Esophagus squamous epithelium (tissue), 4 donors: Measurements from ENCODE around the gene BCL11B.

Experiments used
- POLR2A ChIP-seq, 4 donors: fragments of 450-650 bp; IDR thresholded peaks; one replicate each; pipeline ENCODE4 v1.6.1; 2017; ENCODE audit warnings: antibody characterized with exemption in 4 of 4, mild to moderate bottlenecking in 4 of 4, moderate library complexity in 3 of 4
- TF ChIP-seq, protein P1 (sequence below), 6 experiments: fragments of 450-650 bp in 4 of 6; fragments of 200-600 bp in 2 of 6; sonication (generic) in 2 of 6; IDR thresholded peaks; one replicate each; pipeline ENCODE4 v1.5.1; 2016 to 2019; ENCODE audit warnings: antibody characterized with exemption in 6 of 6, mild to moderate bottlenecking in 4 of 6, moderate library complexity in 4 of 6

DNA sequence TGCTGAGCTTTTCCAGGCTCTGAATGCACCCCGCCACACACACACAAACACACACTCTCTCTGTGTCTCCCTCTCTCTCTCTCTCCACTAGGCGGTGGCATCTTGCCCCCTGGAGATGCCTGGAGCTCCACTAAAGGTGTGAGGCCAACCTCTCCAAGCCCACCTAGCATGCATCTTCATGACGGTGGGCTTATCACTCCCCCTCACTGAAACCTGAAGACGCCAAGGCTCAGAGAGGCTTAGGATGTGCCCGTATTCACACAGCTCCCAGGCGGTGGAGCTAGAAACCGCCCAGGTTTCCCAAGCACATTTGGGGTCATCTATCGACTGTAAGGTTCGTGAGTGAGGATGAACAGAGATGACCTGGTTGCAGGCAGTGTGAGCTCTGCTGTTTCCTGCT is 42.6 kb upstream of the BCL11B start:
- no peak for TF ChIP-seq POLR2A (IDR thresholded peaks at IDR 0.05)
- TF ChIP-seq, protein P1, sequence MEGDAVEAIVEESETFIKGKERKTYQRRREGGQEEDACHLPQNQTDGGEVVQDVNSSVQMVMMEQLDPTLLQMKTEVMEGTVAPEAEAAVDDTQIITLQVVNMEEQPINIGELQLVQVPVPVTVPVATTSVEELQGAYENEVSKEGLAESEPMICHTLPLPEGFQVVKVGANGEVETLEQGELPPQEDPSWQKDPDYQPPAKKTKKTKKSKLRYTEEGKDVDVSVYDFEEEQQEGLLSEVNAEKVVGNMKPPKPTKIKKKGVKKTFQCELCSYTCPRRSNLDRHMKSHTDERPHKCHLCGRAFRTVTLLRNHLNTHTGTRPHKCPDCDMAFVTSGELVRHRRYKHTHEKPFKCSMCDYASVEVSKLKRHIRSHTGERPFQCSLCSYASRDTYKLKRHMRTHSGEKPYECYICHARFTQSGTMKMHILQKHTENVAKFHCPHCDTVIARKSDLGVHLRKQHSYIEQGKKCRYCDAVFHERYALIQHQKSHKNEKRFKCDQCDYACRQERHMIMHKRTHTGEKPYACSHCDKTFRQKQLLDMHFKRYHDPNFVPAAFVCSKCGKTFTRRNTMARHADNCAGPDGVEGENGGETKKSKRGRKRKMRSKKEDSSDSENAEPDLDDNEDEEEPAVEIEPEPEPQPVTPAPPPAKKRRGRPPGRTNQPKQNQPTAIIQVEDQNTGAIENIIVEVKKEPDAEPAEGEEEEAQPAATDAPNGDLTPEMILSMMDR (IDR thresholded peaks at IDR 0.05): no peak
